ENCODE measurements around the gene SGO2. TPM values are rescaled to one million over a fixed set of nuclear protein-coding genes. Genes with fewer than 3 reads are reported as not detected.
"Not testable (repeated sequence)": the region's sequence is repeated elsewhere in the genome, so short reads cannot be mapped to it uniquely, and the experiment has no call there.

Gene SGO2
- total RNA-seq, 1 experiment from 2014 or later = 50.3 TPM

GRCh38 chr2:200540793-200541192 lies 14.8 kb downstream of the SGO2 start:
- peaks cover 76% of the 10 kb centered on the region for H3K36me3 ChIP-seq
- no peak overlapping the region for H3K4me3 ChIP-seq
- no peaks in the 10 kb centered on the region for H3K4me1 ChIP-seq
- H3K9me3 ChIP-seq (replicated peaks) = no peaks in the 10 kb centered on the region
- no peaks in the 10 kb centered on the region for H3K27me3 ChIP-seq
- DNase-seq = no peak
- H3K27ac ChIP-seq = no peak overlapping the region

- H3K27ac ChIP-seq; H3K4me1 ChIP-seq; H3K27me3 ChIP-seq; DNase-seq; H3K9me3 ChIP-seq (replicated peaks); H3K4me3 ChIP-seq: not testable (repeated sequence)
- H3K36me3 ChIP-seq = peaks cover 15% of the 10 kb centered on the region
These were observed 40.6 kb downstream of the SGO2 start for GRCh38 chr2:200566596-200566995.

- H3K4me3 ChIP-seq = no peak overlapping the region
- peaks cover 25% of the 10 kb centered on the region for H3K36me3 ChIP-seq
- no peaks in the 10 kb centered on the region for H3K27me3 ChIP-seq
- peaks cover 6% of the 10 kb centered on the region for H3K9me3 ChIP-seq (replicated peaks)
- H3K27ac ChIP-seq = no peak overlapping the region
- DNase-seq = no peak
- H3K4me1 ChIP-seq = no peaks in the 10 kb centered on the region
These were observed 41.9 kb downstream of the SGO2 start for GRCh38 chr2:200567932-200568331.

GRCh38 chr2:200575957-200576356 lies 50.0 kb downstream of the SGO2 start:
- Histone ChIP-seq H3K27ac (no peak overlapping the region), H3K4me1 (no peaks in the 10 kb centered on the region), H3K4me3 (no peak overlapping the region), H3K9me3 (replicated peaks) (no peaks in the 10 kb centered on the region), H3K27me3 (no peaks in the 10 kb centered on the region), H3K36me3 (peaks cover 21% of the 10 kb centered on the region)
- DNase-seq = peak in 1 of 2 experiments; percentile 10

GRCh38 chr2:200577027-200577426 lies 51.0 kb downstream of the SGO2 start:
- Histone ChIP-seq H3K4me3 (no peak overlapping the region), H3K9me3 (replicated peaks) (no peaks in the 10 kb centered on the region), H3K36me3 (peaks cover 23% of the 10 kb centered on the region), H3K4me1 (no peaks in the 10 kb centered on the region), H3K27me3 (no peaks in the 10 kb centered on the region), H3K27ac (no peak overlapping the region)
- no peak for DNase-seq

GRCh38 chr2:200578778-200579177 lies 52.8 kb downstream of the SGO2 start:
- no peaks in the 10 kb centered on the region for H3K9me3 ChIP-seq (replicated peaks)
- DNase-seq = peak in 1 of 2 experiments; percentile 45

GRCh38 chr2:200584639-200585038 lies 58.6 kb downstream of the SGO2 start:
- Histone ChIP-seq H3K9me3 (replicated peaks) (no peaks in the 10 kb centered on the region), H3K4me1 (no peaks in the 10 kb centered on the region), H3K36me3 (peaks cover 8% of the 10 kb centered on the region), H3K27ac (no peak overlapping the region), H3K27me3 (no peaks in the 10 kb centered on the region), H3K4me3 (no peak overlapping the region)
- no peak for DNase-seq

More at GRCh38 chr2:200578778-200579177, 52.8 kb downstream of the SGO2 start:
- Histone ChIP-seq H3K4me3 (no peak overlapping the region), H3K36me3 (peaks cover 11% of the 10 kb centered on the region), H3K4me1 (no peaks in the 10 kb centered on the region), H3K27ac (no peak overlapping the region), H3K27me3 (no peaks in the 10 kb centered on the region)

- Histone ChIP-seq H3K27ac (no peak overlapping the region), H3K27me3 (no peaks in the 10 kb centered on the region), H3K36me3 (peaks cover 8% of the 10 kb centered on the region), H3K9me3 (replicated peaks) (no peaks in the 10 kb centered on the region), H3K4me3 (no peak overlapping the region), H3K4me1 (no peaks in the 10 kb centered on the region)
- no peak for DNase-seq
These were observed 59.3 kb downstream of the SGO2 start for GRCh38 chr2:200585340-200585729.

- H3K9me3 ChIP-seq (replicated peaks) = no peaks in the 10 kb centered on the region
- no peak within 1 kb of the TSS for H3K4me3 ChIP-seq
- no peaks in the 10 kb centered on the region for H3K27me3 ChIP-seq
- no peak within 1 kb of the TSS for H3K27ac ChIP-seq
- peaks cover 8% of the 10 kb centered on the region for H3K36me3 ChIP-seq
- no peak for DNase-seq
- no peaks in the 10 kb centered on the region for H3K4me1 ChIP-seq
These were observed 60.0 kb downstream of the SGO2 start, which contains the start of gene AOX1 for GRCh38 chr2:200585730-200586643. TSS of gene AOX1 (plus strand) at chr2:200586014. CDS start at chr2:200586109, 95 bp downstream.

- no peaks in the 10 kb centered on the region for H3K4me1 ChIP-seq
- H3K27ac ChIP-seq = no peak overlapping the region
- H3K27me3 ChIP-seq = no peaks in the 10 kb centered on the region
- DNase-seq = no peak
- peaks cover 3% of the 10 kb centered on the region for H3K36me3 ChIP-seq
- no peaks in the 10 kb centered on the region for H3K9me3 ChIP-seq (replicated peaks)
- H3K4me3 ChIP-seq = no peak overlapping the region
These were observed 60.6 kb downstream of the SGO2 start for GRCh38 chr2:200586644-200586975.

GRCh38 chr2:200587007-200587616 lies 61.1 kb downstream of the SGO2 start:
- H3K4me1 ChIP-seq = no peaks in the 10 kb centered on the region
- H3K27ac ChIP-seq = no peak overlapping the region
- H3K36me3 ChIP-seq = no peaks in the 10 kb centered on the region
- DNase-seq = no peak
- no peak overlapping the region for H3K4me3 ChIP-seq
- H3K9me3 ChIP-seq (replicated peaks) = no peaks in the 10 kb centered on the region
- no peaks in the 10 kb centered on the region for H3K27me3 ChIP-seq

- no peak overlapping the region for H3K27ac ChIP-seq
- H3K4me3 ChIP-seq = no peak overlapping the region
- no peak for DNase-seq
- peaks cover 4% of the 10 kb centered on the region; the same call in 1 of the 2 replicates for H3K4me1 ChIP-seq
- H3K36me3 ChIP-seq = no peaks in the 10 kb centered on the region
- H3K9me3 ChIP-seq (replicated peaks) = no peaks in the 10 kb centered on the region
- no peaks in the 10 kb centered on the region for H3K27me3 ChIP-seq
These were observed 62.2 kb downstream of the SGO2 start for GRCh38 chr2:200588076-200588678.

- H3K27me3 ChIP-seq = no peaks in the 10 kb centered on the region
- no peak overlapping the region for H3K4me3 ChIP-seq
- DNase-seq = no peak
These were observed 64.1 kb downstream of the SGO2 start for GRCh38 chr2:200590090-200590489.

GRCh38 chr2:200591308-200591707 lies 65.3 kb downstream of the SGO2 start:
- no peak for DNase-seq
- Histone ChIP-seq H3K9me3 (replicated peaks) (no peaks in the 10 kb centered on the region), H3K4me1 (peaks cover 4% of the 10 kb centered on the region; the same call in 1 of the 2 replicates), H3K27me3 (no peaks in the 10 kb centered on the region), H3K4me3 (no peak overlapping the region), H3K36me3 (no peaks in the 10 kb centered on the region), H3K27ac (no peak overlapping the region)

More at GRCh38 chr2:200590090-200590489, 64.1 kb downstream of the SGO2 start:
- Histone ChIP-seq H3K36me3 (no peaks in the 10 kb centered on the region), H3K9me3 (replicated peaks) (no peaks in the 10 kb centered on the region), H3K4me1 (peaks cover 4% of the 10 kb centered on the region; the same call in 1 of the 2 replicates), H3K27ac (no peak overlapping the region)
